HAP-1 (cell line): ENCODE data around the gene MRPL51.
A peak's percentile ranks its signal among the peaks of the same experiment; 100 is the strongest.
"Not testable (repeated sequence)": the region's sequence is repeated elsewhere in the genome, so short reads cannot be mapped to it uniquely, and the experiment has no call there.

ENCODE experiments used
- DNase-seq, 2 experiments: peaks; one replicate each; pipeline ENCODE4 v3.0.0-alpha.2; 2016 to 2020; ENCODE audit warnings: low spot score in 2 of 2
- H3K27me3 ChIP-seq: fragments of 250-450 bp; sonication (Bioruptor Pico); 2 replicates; pipeline ENCODE4 v1.5.1; 2020; ENCODE audit warnings: low read depth, mild to moderate bottlenecking, moderate library complexity
- H3K36me3 ChIP-seq: fragments of 250-450 bp; sonication (Bioruptor Pico); replicated peaks from 2 replicates; pipeline ENCODE4 v1.5.1; 2020; ENCODE audit warnings: mild to moderate bottlenecking
- H3K4me1 ChIP-seq: fragments of 250-450 bp; sonication (Bioruptor Pico); 2 replicates; pipeline ENCODE4 v1.5.1; 2020; ENCODE audit warnings: mild to moderate bottlenecking
- H3K4me3 ChIP-seq: fragments of 250-450 bp; sonication (Bioruptor Pico); 2 replicates; pipeline ENCODE4 v1.5.1; 2020; ENCODE audit warnings: mild to moderate bottlenecking, moderate library complexity
- H3K9me3 ChIP-seq: fragments of 250-450 bp; sonication (Bioruptor Pico); 2 replicates; pipeline ENCODE4 v1.5.1; 2020; ENCODE audit warnings: mild to moderate bottlenecking, moderate library complexity
- in situ Hi-C: fragments of 300-500 bp; cut with MboI; formaldehyde crosslinking; loops from 3 replicates; pipeline ENCODE4 v1.14.3; 2020; ENCODE audit warnings: low sequenced_read_pairs, inconsistent platforms, mixed read lengths

Gene MRPL51

DNA sequence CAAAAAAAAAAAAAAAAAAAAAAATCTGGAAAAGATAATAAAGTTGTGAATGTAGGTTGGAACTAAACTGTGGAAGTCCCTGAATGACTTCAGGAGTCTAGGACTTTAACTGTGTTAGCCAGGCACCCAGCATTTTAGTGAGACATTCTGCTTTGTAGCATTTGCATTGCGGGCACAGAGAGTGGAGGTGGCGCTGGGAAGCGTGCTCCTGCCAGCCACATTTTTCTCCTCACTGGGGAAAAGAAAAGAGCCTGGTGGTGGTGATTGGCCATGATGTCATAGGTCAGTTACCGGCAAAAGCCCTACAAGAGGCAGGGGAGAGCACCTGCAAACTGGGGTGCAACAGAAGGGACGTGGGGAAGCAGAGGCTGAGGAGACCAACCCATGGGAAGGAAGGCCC lies 31.6 kb upstream of the MRPL51 start:
- Histone ChIP-seq H3K27me3 (no peaks in the 10 kb centered on the region), H3K4me1 (no peaks in the 10 kb centered on the region), H3K9me3 (no peaks in the 10 kb centered on the region), H3K4me3 (no peak overlapping the region), H3K36me3 (peaks cover 98% of the 10 kb centered on the region)
- no peak for DNase-seq
- in situ Hi-C loops, result no loop called here

DNA sequence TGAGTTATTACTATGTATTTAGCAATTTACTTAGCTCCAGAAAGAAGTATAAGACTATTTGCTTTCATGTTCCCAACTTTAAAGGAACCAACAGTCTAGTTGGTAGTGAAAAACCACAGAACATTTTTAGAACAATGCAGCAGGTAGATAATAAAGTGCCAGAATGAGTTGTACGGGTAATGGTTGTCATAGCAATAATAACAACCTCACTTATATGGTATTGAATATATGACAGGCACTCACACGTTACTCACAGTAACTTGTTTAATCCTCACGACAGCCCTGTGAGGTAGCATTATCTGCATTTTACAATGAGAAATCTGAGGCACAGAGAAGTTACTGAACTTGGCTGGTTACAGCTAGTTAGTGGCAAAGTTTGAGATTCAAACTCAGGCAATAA lies 30.6 kb upstream of the MRPL51 start:
- no peaks in the 10 kb centered on the region for H3K9me3 ChIP-seq
- no peak for DNase-seq
- H3K27me3 ChIP-seq, result no peaks in the 10 kb centered on the region
- in situ Hi-C loops, result no loop called here
- H3K4me1 ChIP-seq, result no peaks in the 10 kb centered on the region
- no peak overlapping the region for H3K4me3 ChIP-seq
- H3K36me3 ChIP-seq, result peaks cover 98% of the 10 kb centered on the region

DNA sequence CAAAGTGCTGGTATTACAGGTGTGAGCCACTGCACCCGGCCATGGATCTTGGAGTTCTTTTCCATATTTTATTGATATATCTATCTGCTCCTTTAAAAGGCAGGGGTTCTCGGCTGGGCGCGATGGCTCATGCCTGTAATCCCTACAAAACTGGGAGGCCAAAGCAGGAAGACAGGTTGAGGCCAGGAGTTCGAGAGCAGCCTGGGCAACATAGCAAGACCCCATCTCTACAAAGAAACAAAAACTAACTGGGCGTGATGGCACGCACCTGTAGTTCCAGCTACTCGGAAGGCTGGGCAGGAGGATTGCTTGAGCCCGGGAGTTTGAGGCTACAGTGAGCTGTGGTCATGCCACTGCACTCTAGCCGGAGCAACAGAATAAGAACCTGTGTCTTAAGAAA lies 29.1 kb upstream of the MRPL51 start:
- Histone ChIP-seq H3K27me3 (no peaks in the 10 kb centered on the region), H3K9me3 (no peaks in the 10 kb centered on the region), H3K36me3 (peaks cover 97% of the 10 kb centered on the region), H3K4me3 (no peak overlapping the region), H3K4me1 (no peaks in the 10 kb centered on the region)
- no peak for DNase-seq
- in situ Hi-C loops, result no loop called here

DNA sequence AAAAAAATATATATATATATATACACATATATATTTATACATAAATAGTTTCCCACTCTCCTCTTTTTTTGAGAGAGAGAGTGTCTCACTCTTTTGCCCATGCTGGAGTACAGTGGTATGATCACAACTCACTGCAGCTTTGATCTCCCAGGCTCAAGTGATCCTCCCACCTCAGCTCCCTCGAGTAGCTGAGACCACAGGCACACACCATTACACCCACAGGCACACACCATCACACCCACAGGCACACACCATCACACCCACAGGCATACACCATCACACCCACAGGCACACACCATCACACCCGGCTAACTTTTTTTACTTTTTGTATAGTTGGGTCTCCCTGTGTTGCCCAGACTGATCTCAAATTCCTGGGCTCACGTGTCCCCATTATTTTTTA lies 27.1 kb upstream of the MRPL51 start:
- Histone ChIP-seq H3K4me1 (no peaks in the 10 kb centered on the region), H3K4me3 (no peak overlapping the region), H3K27me3 (no peaks in the 10 kb centered on the region), H3K36me3 (peaks cover 97% of the 10 kb centered on the region), H3K9me3 (no peaks in the 10 kb centered on the region)
- in situ Hi-C loops, result no loop called here
- no peak for DNase-seq

DNA sequence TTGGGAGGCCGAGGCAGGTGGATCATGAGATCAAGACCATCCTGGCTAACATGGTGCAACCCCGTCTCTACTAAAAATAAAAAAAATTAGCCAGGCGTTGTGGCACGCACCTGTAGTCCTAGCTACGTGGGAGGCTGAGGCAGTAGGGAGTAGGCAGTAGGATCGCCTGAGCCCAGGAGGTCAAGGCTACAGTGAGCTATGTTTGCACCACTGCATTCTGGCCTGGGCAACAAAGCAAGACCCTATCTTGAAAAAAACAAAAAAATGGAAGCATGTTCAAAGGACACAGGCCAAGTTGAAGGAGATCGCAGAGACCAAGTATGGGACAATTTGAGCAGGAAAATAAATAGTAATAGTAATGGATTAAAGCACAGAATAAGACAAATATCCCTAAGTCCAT lies 15.0 kb upstream of the MRPL51 start:
- peaks cover 4% of the 10 kb centered on the region; the same call in 1 of the 2 replicates for H3K4me1 ChIP-seq
- DNase-seq, result no peak
- no peak overlapping the region for H3K4me3 ChIP-seq
- peaks cover 74% of the 10 kb centered on the region for H3K36me3 ChIP-seq
- in situ Hi-C loops, result no loop called here
- H3K9me3 ChIP-seq, result no peaks in the 10 kb centered on the region
- no peaks in the 10 kb centered on the region for H3K27me3 ChIP-seq

DNA sequence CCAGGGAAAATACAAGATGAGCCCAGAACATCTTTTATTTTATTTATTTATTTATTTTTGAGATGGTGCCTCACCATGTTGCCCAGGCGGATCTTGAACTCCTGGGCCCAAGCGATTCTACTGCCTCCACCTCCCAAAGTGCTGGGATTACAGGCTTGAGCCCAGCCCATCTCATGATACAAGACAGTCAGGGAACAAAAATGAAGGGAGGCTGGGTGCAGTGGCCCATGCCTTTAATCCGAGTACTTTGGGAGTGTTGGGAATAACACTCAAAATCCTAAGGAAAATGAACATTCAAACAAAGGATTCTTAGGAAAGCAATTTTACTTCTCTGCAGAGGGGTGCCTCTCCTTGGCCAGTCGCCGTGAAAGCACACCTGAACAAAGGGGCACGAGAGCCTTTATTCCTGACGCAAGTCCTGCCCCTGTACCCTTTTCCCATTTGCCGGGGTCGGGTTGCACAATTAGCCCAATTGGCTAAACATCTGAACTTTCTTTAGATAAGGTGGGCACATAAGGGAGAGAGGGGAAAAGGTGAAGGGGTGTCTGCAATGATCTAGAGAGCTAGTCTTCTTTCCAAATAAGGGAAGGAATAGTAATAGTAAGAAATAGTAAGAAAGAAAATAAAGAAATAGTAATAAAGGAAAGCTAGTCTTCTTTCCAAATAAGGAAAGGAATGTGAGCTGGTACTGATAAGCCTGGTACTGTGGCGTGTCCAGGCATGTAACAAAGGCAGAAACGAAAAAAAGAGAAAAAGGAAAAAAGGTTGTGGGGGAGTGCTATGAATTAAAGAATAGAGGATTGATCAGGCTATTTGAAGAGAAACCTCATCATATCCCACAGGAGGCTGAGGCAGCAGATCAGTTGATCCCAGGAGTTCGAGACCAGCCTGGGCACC lies 14.3 kb upstream of the MRPL51 start:
- no peaks in the 10 kb centered on the region for H3K27me3 ChIP-seq
- H3K36me3 ChIP-seq, result peaks cover 73% of the 10 kb centered on the region
- peak in 1 of 2 experiments; percentile 32 for DNase-seq
- H3K4me1 ChIP-seq, result peaks cover 4% of the 10 kb centered on the region; the same call in 1 of the 2 replicates
- H3K9me3 ChIP-seq, result no peaks in the 10 kb centered on the region
- in situ Hi-C loops, result no loop called here
- no peak overlapping the region for H3K4me3 ChIP-seq

DNA sequence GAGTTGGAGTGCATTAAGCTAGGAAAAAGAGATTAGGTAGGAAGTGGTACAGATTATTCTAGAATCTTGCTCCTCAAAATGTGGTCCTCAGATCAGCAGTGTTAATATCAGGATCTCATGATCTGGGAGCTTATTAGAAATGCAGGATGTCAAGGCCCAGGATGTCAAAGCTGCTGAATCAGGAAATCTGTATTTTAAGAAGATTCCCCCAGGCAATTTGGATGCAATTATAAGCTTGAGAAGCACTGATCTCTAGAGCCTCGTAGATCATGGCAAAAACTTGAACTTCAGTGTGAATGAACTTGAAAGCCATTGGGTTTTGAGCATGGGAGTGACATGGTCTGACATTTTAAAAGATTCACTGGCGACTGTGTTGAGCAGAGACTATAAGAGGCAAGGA lies 7.4 kb upstream of the MRPL51 start:
- Histone ChIP-seq H3K9me3 (no peaks in the 10 kb centered on the region), H3K36me3 (peaks cover 85% of the 10 kb centered on the region), H3K27me3 (no peaks in the 10 kb centered on the region), H3K4me3 (no peak overlapping the region), H3K4me1 (peaks cover 8% of the 10 kb centered on the region)
- no peak for DNase-seq
- in situ Hi-C loops, result no loop called here

DNA sequence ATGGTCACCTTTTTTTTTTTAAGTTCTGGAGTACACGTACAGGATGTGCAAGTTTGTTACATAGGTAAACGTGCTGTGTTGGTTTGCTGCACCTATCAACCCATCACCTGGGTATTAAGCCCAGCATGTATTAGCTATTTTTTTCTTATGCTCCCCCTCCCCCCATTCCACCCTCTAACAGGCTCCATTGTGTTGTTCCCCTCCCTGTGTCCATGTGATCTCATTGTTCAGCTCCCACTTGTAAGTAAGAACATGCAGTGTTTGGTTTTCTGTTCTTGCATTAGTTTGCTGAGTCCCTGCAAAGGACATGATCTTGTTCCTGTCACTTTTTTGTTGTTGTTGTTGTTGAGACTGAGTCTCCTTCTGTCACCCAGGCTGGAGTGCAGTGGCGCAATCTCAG lies 4.2 kb upstream of the MRPL51 start:
- H3K9me3 ChIP-seq, in situ Hi-C loops, DNase-seq, H3K4me3 ChIP-seq, H3K27me3 ChIP-seq: not testable (repeated sequence)
- H3K36me3 ChIP-seq, result peaks cover 71% of the 10 kb centered on the region
- H3K4me1 ChIP-seq, result peaks cover 14% of the 10 kb centered on the region

DNA sequence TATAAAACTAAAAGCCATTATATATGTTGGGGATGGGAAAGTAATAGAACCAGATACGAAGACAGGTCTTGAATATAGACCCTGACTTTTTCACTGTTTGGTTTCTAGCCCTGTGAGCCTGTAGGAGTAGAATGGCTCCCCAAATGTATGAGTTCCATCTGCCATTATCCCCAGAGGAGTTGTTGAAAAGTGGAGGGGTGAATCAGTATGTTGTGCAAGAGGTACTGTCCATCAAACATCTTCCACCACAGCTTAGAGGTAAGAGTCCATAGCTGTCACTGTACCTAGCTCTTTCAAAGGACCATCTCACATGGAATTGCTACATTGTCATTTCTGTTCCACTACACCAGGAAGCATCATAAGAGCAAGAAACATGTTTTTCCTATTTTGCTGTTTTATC lies 1.9 kb upstream of the MRPL51 start:
- Histone ChIP-seq H3K9me3 (no peaks in the 10 kb centered on the region), H3K27me3 (no peaks in the 10 kb centered on the region), H3K4me3 (peak overlapping the region; percentile 81), H3K4me1 (peaks cover 21% of the 10 kb centered on the region), H3K36me3 (peaks cover 60% of the 10 kb centered on the region)
- no peak for DNase-seq
- in situ Hi-C loops, result no loop called here

DNA sequence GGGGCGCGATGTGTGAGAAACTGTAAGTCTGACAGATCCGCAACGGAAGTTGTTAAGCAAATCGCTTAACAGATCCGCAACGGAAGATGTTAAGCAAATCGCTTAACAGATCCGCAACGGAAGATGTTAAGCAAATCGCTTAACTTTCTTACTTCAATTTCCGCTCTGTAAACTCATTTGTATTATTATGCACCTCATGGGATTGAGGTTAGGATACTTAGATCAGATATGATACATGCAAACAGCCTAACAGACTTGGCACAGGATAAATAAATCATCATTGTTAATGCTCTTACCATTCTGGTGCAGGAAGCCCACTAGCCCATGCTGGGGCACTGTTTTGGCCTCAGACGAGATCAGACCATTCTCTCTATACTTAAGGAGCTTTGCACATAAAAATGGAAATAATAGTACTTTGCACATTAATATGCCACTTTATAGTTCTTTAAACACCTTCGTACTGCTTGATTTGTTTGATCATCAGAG lies 1.2 kb upstream of the MRPL51 start:
- peak in 1 of 2 experiments; percentile 19 for DNase-seq
- Histone ChIP-seq H3K27me3 (no peaks in the 10 kb centered on the region), H3K9me3 (no peaks in the 10 kb centered on the region), H3K4me1 (peaks cover 21% of the 10 kb centered on the region), H3K4me3 (peak overlapping the region; percentile 81), H3K36me3 (peaks cover 53% of the 10 kb centered on the region)
- in situ Hi-C loops, result no loop called here

DNA sequence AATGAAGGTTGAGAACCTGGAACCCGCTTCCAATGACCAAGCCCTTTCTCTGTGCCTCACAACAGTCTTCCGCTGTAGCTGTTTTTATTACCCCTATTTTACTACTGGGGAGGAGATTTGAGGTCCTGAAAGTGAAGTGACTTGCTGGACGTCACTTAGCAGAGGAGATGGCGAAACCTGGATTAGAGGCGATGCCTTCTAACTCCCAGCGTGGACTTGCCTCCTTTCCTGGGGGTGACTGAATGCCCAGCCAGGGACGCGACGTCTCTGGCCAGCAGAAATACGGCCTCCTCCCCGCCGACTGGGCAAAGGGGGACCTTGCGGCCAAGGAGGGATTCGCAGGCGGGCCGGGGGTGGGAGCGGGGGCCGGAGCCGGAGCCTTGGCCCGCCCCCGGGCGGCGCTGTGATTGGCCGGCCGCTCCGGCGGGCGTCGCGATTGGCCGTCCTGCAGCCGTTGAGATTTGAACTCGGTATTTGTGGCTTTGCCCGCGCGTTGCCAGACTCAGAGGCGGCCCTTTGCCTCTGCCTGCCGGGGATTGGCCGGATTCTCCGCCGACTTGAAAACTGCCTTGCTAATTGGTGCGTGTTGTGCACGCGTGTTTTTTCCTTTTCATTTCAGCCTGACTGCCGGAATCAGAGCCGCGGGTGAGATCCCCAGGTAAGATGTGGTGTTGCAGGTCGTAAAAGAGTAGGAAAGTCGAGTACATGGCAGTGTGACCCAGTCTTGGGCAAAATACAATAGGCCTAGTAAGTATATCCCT lies 615 bp upstream of the MRPL51 start, which contains the start of gene NCAPD2:
Gene NCAPD2 (plus strand): TSS at position 606 of the 761 bp plus-strand sequence. CDS start 997 bp downstream, outside the sequence.
- H3K4me1 ChIP-seq, result peaks cover 21% of the 10 kb centered on the region
- peaks cover 47% of the 10 kb centered on the region for H3K36me3 ChIP-seq
- H3K9me3 ChIP-seq, result no peaks in the 10 kb centered on the region
- DNase-seq, result peak; percentile 97
- H3K27me3 ChIP-seq, result no peaks in the 10 kb centered on the region
- peak within 1 kb of the TSS; percentile 81 for H3K4me3 ChIP-seq
- in situ Hi-C loops, result no loop called here

DNA sequence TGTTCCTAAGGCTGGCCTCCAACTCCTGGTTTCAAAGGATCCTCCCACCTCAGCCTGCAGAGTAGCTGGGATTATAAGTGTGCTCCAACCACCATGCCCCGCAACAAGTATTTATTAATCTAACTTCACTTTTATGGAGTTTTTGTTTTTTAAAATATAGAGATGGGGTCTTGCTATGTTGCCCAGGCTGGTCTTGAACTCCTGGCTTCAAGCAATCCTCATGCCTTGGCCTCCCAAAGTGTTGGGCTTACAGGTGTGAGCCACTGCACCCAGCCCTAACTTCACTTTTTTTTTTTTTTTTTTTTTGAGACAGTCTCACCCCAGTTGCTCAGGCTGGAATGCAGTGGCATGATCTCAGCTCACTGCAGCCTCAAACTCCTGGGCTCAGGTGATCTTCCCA lies 2.4 kb downstream of the MRPL51 start:
- DNase-seq, H3K27me3 ChIP-seq, H3K9me3 ChIP-seq, H3K4me3 ChIP-seq, in situ Hi-C loops: not testable (repeated sequence)
- H3K36me3 ChIP-seq, result peaks cover 21% of the 10 kb centered on the region
- H3K4me1 ChIP-seq, result peaks cover 15% of the 10 kb centered on the region

DNA sequence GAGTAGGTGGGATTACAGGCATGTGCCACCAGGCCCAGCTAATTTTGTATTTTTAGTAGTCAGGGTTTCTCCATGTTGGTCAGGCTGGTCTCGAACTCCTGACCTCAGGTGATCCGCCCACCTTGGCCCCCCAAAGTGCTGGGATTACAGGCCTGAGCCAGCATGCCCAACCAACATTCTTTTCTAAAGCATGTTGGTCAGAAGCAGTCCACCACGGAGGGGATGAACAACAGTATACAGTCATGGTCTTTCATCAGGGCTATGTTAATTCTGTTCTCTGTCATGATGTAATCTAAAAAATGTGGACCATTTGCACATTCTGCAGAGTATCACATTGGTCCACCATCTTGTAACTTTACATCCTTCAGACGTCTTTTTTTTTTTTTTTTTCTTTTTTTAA lies 3.6 kb downstream of the MRPL51 start:
- in situ Hi-C loops, result no loop called here

DNA sequence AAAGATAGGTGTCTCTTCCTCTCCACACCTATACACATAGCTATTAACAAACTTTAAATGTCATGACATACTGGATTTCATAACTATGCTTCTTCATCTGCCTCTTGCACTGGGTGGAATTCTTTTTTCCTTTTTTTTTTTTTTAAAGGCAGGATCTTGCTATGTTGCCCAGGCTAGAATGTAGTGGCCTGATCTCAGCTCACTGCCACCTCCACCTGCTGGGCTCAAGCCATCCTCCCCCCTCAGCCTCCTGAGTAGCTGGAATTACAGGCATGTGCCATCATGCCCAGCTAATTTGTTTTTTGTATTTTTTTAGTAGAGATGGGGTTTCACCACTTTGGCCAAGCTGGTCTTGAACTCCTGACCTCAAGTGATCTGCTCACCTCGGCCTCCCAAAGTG lies 4.8 kb downstream of the MRPL51 start:
- Histone ChIP-seq H3K4me1 (peaks cover 8% of the 10 kb centered on the region), H3K4me3 (no peak overlapping the region), H3K9me3 (no peaks in the 10 kb centered on the region), H3K36me3 (peaks cover 9% of the 10 kb centered on the region), H3K27me3 (no peaks in the 10 kb centered on the region)
- DNase-seq, result no peak
- in situ Hi-C loops, result no loop called here

More for the DNA sequence above, 3.6 kb downstream of the MRPL51 start:
- Histone ChIP-seq H3K36me3 (peaks cover 9% of the 10 kb centered on the region), H3K4me3 (no peak overlapping the region), H3K4me1 (peaks cover 8% of the 10 kb centered on the region), H3K27me3 (no peaks in the 10 kb centered on the region), H3K9me3 (no peaks in the 10 kb centered on the region)
- no peak for DNase-seq
